ENCODE results near the gene GPR108. TPM values are rescaled to one million over a fixed set of nuclear protein-coding genes. Genes with fewer than 3 reads are reported as not detected.

GPR108 gene
- total and polyA plus RNA-seq, 2 of the 13 experiments (the other 11 are each of a cell fraction or from before 2014, with no cell fraction given) = 36.4 to 63.0 TPM

DNA sequence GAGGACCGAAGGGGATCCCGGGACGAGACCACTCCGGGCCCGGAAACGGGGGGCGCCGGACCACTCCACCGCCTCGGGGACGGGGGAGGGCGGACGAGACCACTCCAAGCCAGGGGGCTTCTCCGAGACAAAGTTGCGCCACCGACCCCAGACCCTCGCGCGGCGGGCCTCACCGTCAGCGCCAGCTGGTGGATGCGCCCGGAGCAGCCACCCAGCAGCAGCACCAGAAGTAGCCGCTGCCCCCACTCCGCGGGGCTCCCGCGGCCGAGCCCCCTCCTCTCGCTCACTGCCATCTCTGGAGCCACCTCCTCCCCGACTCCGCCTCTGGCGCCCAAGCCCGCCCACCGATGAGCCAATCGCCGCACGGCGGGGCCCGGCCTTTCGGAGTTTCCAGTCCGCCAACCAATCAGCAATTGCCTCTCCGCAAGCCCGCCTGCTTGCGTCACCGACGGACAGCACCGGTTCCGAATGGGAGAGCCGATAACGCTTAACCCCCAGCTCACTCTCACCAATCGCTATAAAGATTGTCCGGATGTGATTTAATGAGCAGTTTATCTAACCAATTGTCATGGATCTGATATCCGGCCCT lies at the start of gene GPR108 (continued):
- peak; percentile 54 for TF ChIP-seq TFDP2 (CRISPR knock-in tag; IDR thresholded peaks at IDR 0.05)
- no peak; the same call in 1 of the 2 replicates for TF ChIP-seq ZSCAN9 (CRISPR knock-in tag; IDR thresholded peaks at IDR 0.05; ENCODE audit: borderline replicate concordance)
- no peak for TF ChIP-seq MLX (CRISPR knock-in tag; IDR thresholded peaks at IDR 0.05)
- no peak for TF ChIP-seq ZNF704 (CRISPR knock-in tag; IDR thresholded peaks at IDR 0.05; ENCODE audit: borderline replicate concordance)
- 0 out of 2 replicates have a peak, but pooled peaks have one; percentile 30 for TF ChIP-seq HCFC1 (IDR thresholded peaks at IDR 0.05; ENCODE audit: low read depth, low read length)
- TF ChIP-seq HHEX (CRISPR knock-in tag; IDR thresholded peaks at IDR 0.05) = no peak
- no peak for TF ChIP-seq ZBED4 (CRISPR knock-in tag; IDR thresholded peaks at IDR 0.05; ENCODE audit: borderline replicate concordance)
- no peak for TF ChIP-seq MATR3 (CRISPR knock-in tag; IDR thresholded peaks at IDR 0.05)
- TF ChIP-seq ZSCAN30 (CRISPR knock-in tag; IDR thresholded peaks at IDR 0.05) = no peak
- TF ChIP-seq FOXK2 (IDR thresholded peaks at IDR 0.05) = peak; percentile 100
- TF ChIP-seq, protein P1, sequence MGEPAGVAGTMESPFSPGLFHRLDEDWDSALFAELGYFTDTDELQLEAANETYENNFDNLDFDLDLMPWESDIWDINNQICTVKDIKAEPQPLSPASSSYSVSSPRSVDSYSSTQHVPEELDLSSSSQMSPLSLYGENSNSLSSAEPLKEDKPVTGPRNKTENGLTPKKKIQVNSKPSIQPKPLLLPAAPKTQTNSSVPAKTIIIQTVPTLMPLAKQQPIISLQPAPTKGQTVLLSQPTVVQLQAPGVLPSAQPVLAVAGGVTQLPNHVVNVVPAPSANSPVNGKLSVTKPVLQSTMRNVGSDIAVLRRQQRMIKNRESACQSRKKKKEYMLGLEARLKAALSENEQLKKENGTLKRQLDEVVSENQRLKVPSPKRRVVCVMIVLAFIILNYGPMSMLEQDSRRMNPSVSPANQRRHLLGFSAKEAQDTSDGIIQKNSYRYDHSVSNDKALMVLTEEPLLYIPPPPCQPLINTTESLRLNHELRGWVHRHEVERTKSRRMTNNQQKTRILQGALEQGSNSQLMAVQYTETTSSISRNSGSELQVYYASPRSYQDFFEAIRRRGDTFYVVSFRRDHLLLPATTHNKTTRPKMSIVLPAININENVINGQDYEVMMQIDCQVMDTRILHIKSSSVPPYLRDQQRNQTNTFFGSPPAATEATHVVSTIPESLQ (CRISPR knock-in tag; conservative IDR thresholded peaks at IDR 0.05) = no peak
- TF ChIP-seq, protein P2, sequence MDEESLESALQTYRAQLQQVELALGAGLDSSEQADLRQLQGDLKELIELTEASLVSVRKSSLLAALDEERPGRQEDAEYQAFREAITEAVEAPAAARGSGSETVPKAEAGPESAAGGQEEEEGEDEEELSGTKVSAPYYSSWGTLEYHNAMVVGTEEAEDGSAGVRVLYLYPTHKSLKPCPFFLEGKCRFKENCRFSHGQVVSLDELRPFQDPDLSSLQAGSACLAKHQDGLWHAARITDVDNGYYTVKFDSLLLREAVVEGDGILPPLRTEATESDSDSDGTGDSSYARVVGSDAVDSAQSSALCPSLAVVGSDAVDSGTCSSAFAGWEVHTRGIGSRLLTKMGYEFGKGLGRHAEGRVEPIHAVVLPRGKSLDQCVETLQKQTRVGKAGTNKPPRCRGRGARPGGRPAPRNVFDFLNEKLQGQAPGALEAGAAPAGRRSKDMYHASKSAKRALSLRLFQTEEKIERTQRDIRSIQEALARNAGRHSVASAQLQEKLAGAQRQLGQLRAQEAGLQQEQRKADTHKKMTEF (CRISPR knock-in tag; IDR thresholded peaks at IDR 0.05) = peak; percentile 67; the same call in 1 of the 2 replicates
- no peak for TF ChIP-seq TEAD3 (CRISPR knock-in tag; optimal IDR thresholded peaks at IDR 0.05; ENCODE audit: borderline replicate concordance)
- 0 out of 2 replicates have a peak, but pooled peaks have one; percentile 37 for TF ChIP-seq SRF (IDR thresholded peaks at IDR 0.05; ENCODE audit: low read depth, low read length)
- no peak for TF ChIP-seq ZNF138 (CRISPR knock-in tag; IDR thresholded peaks at IDR 0.05; ENCODE audit: low read depth)
- TF ChIP-seq, protein P3, sequence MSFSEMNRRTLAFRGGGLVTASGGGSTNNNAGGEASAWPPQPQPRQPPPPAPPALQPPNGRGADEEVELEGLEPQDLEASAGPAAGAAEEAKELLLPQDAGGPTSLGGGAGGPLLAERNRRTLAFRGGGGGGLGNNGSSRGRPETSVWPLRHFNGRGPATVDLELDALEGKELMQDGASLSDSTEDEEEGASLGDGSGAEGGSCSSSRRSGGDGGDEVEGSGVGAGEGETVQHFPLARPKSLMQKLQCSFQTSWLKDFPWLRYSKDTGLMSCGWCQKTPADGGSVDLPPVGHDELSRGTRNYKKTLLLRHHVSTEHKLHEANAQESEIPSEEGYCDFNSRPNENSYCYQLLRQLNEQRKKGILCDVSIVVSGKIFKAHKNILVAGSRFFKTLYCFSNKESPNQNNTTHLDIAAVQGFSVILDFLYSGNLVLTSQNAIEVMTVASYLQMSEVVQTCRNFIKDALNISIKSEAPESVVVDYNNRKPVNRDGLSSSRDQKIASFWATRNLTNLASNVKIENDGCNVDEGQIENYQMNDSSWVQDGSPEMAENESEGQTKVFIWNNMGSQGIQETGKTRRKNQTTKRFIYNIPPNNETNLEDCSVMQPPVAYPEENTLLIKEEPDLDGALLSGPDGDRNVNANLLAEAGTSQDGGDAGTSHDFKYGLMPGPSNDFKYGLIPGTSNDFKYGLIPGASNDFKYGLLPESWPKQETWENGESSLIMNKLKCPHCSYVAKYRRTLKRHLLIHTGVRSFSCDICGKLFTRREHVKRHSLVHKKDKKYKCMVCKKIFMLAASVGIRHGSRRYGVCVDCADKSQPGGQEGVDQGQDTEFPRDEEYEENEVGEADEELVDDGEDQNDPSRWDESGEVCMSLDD (CRISPR knock-in tag; IDR thresholded peaks at IDR 0.05; ENCODE audit: borderline replicate concordance) = no peak
- no peak for TF ChIP-seq ZNF777 (CRISPR knock-in tag; IDR thresholded peaks at IDR 0.05)
